Glutamatergic neuron (in vitro differentiated cells): ENCODE measurements around the gene DDI2. TPM values are rescaled to one million over a fixed set of nuclear protein-coding genes. Genes with fewer than 3 reads are reported as not detected.
A peak's percentile ranks its signal among the peaks of the same experiment; 100 is the strongest.
"Not testable (repeated sequence)": the region's sequence is repeated elsewhere in the genome, so short reads cannot be mapped to it uniquely, and the experiment has no call there.

Experiments
- DNase-seq: peaks from one replicate; pipeline ENCODE4 v3.0.0; 2022
- H3K27ac Mint-ChIP-seq: one replicate; pipeline ENCODE4 v1.8.0; 2020; ENCODE audit warnings: mild to moderate bottlenecking, mixed read lengths, inconsistent platforms; ENCODE audit not compliant: unreplicated experiment
- H3K27me3 Mint-ChIP-seq: one replicate; pipeline ENCODE4 v1.8.0; 2020; ENCODE audit warnings: mild to moderate bottlenecking, moderate library complexity, mixed read lengths, inconsistent platforms; ENCODE audit not compliant: unreplicated experiment
- H3K36me3 Mint-ChIP-seq: one replicate; pipeline ENCODE4 v1.8.0; 2020; ENCODE audit warnings: mild to moderate bottlenecking, mixed read lengths, inconsistent platforms; ENCODE audit not compliant: unreplicated experiment
- H3K4me1 Mint-ChIP-seq: one replicate; pipeline ENCODE4 v1.8.0; 2020; ENCODE audit warnings: mild to moderate bottlenecking, low read depth, mixed read lengths, inconsistent platforms; ENCODE audit not compliant: unreplicated experiment
- H3K4me3 Mint-ChIP-seq: one replicate; pipeline ENCODE4 v1.8.0; 2020; ENCODE audit warnings: mild to moderate bottlenecking, mixed read lengths, inconsistent platforms; ENCODE audit not compliant: unreplicated experiment
- H3K9me3 Mint-ChIP-seq: one replicate; pipeline ENCODE4 v1.8.0; 2020; ENCODE audit warnings: mild to moderate bottlenecking, moderate library complexity, mixed read lengths, inconsistent platforms; ENCODE audit not compliant: unreplicated experiment
- CTCF ChIP-seq: fragments of 200-600 bp; sonication (generic); IDR thresholded peaks from one replicate; pipeline ENCODE4 v1.5.0; 2021; ENCODE audit not compliant: partially characterized antibody, unreplicated experiment
- total RNA-seq: library from RNA; stranded (reverse); fragmentation: NEBNext Ultra II Directional; extraction: Animal tissue kit (Norgen Biotek cat#: 25700); gene quantifications from one replicate; pipeline ENCODE4 v1.2.1, GENCODE V29; 2021; ENCODE audit not compliant: unreplicated experiment

DDI2 gene
- total RNA-seq, 1 donor from 2014 or later, result 29.6 TPM

GRCh38 chr1:15698201-15698600 lies 80.9 kb downstream of the DDI2 start:
- TF ChIP-seq CTCF, result no peak
- no peak overlapping the region for H3K4me3 Mint-ChIP-seq
- DNase-seq, result no peak
- H3K36me3 Mint-ChIP-seq, result no peaks in the 10 kb centered on the region
- H3K27me3 Mint-ChIP-seq, result peaks cover 1% of the 10 kb centered on the region
- peaks cover 8% of the 10 kb centered on the region for H3K9me3 Mint-ChIP-seq
- H3K4me1 Mint-ChIP-seq, result peaks cover 14% of the 10 kb centered on the region
- H3K27ac Mint-ChIP-seq, result no peak overlapping the region

GRCh38 chr1:15699321-15699720 lies 82.1 kb downstream of the DDI2 start:
- not testable (repeated sequence) for H3K36me3 Mint-ChIP-seq, DNase-seq, H3K9me3 Mint-ChIP-seq, H3K27me3 Mint-ChIP-seq, H3K27ac Mint-ChIP-seq, H3K4me3 Mint-ChIP-seq
- peaks cover 19% of the 10 kb centered on the region for H3K4me1 Mint-ChIP-seq

GRCh38 chr1:15700508-15700907 lies 83.2 kb downstream of the DDI2 start:
- Mint-ChIP-seq H3K4me3 (no peak overlapping the region), H3K36me3 (no peaks in the 10 kb centered on the region), H3K27me3 (peaks cover 4% of the 10 kb centered on the region), H3K9me3 (peaks cover 12% of the 10 kb centered on the region), H3K27ac (no peak overlapping the region), H3K4me1 (peaks cover 26% of the 10 kb centered on the region)
- no peak for DNase-seq
- no peak for TF ChIP-seq CTCF

- peaks cover 12% of the 10 kb centered on the region for H3K9me3 Mint-ChIP-seq
- peak overlapping the region; percentile 82 for H3K27ac Mint-ChIP-seq
These were observed 84.5 kb downstream of the DDI2 start for GRCh38 chr1:15701784-15702183.

GRCh38 chr1:15702722-15703550 lies 85.7 kb downstream of the DDI2 start:
- H3K4me1 Mint-ChIP-seq, result peaks cover 27% of the 10 kb centered on the region
- no peaks in the 10 kb centered on the region for H3K36me3 Mint-ChIP-seq
- peaks cover 4% of the 10 kb centered on the region for H3K27me3 Mint-ChIP-seq
- H3K4me3 Mint-ChIP-seq, result peak overlapping the region; percentile 78
- peak overlapping the region; percentile 74 for H3K27ac Mint-ChIP-seq
- DNase-seq, result no peak
- no peak for TF ChIP-seq CTCF
- peaks cover 12% of the 10 kb centered on the region for H3K9me3 Mint-ChIP-seq

More at GRCh38 chr1:15701784-15702183, 84.5 kb downstream of the DDI2 start:
- H3K36me3 Mint-ChIP-seq, result no peaks in the 10 kb centered on the region
- H3K4me1 Mint-ChIP-seq, result peaks cover 27% of the 10 kb centered on the region
- DNase-seq, result no peak
- no peak for TF ChIP-seq CTCF
- peak overlapping the region; percentile 47 for H3K4me3 Mint-ChIP-seq
- H3K27me3 Mint-ChIP-seq, result peaks cover 4% of the 10 kb centered on the region
